ENCODE measurements around the gene CSTF3. TPM values are rescaled to one million over a fixed set of nuclear protein-coding genes. Genes with fewer than 3 reads are reported as not detected.

The CSTF3 gene
- total RNA-seq, 1 experiment from 2014 or later, result 45.6 TPM

- no TSS peak for BruUV-seq (replicated peaks)
- peaks cover 36% of the 10 kb centered on the region for H3K4me1 ChIP-seq
- no peaks in the 10 kb centered on the region for H3K9me3 ChIP-seq
- no peak for DNase-seq
- H3K27me3 ChIP-seq (replicated peaks; ENCODE audit: control insufficient read depth, insufficient read depth, low read length), result no peaks in the 10 kb centered on the region
- H3K36me3 Mint-ChIP-seq (ENCODE audit: insufficient read depth, unreplicated experiment), result peaks cover 39% of the 10 kb centered on the region
- no peak for TF ChIP-seq CTCF (IDR thresholded peaks at IDR 0.05; ENCODE audit: insufficient read depth in 1 of 2, low read depth in 1 of 2, low read length in 1 of 2, severe bottlenecking in 1 of 2, unreplicated experiment in 1 of 2)
- H3K9me3 Mint-ChIP-seq (ENCODE audit: unreplicated experiment), result no peaks in the 10 kb centered on the region
- H3K4me3 Mint-ChIP-seq (ENCODE audit: unreplicated experiment), result no peak overlapping the region
- ChIA-PET CTCF (interaction anchor here (1.1 to 1.7 kb wide), 3 partner anchors 25 to 85 kb away, joined by 4 to 13 read pairs (median 9); partner anchors contain the start of gene TCP11L1), POLR2A (no interaction called here)
- no peak overlapping the region for H3K4me3 ChIP-seq (ENCODE audit: low read depth, low read length)
- no peak overlapping the region for H3K27ac Mint-ChIP-seq (ENCODE audit: unreplicated experiment)
- no peaks in the 10 kb centered on the region for H3K27me3 Mint-ChIP-seq (ENCODE audit: insufficient read depth, unreplicated experiment)
- peaks cover 24% of the 10 kb centered on the region for H3K4me1 Mint-ChIP-seq (ENCODE audit: low read depth, unreplicated experiment)
- peaks cover 14% of the 10 kb centered on the region for H3K36me3 ChIP-seq (ENCODE audit: control insufficient read depth, insufficient read depth, low read length)
- intact Hi-C loops (cut with micrococcal nuclease; ENCODE audit: unreplicated experiment), result loop anchor here (2.0 kb wide), 2 partner anchors 81 to 255 kb away; no protein-coding TSS in a partner anchor
Observed at GRCh38 chr11:33064033-33064825, 97.1 kb downstream of the CSTF3 start.

DNA sequence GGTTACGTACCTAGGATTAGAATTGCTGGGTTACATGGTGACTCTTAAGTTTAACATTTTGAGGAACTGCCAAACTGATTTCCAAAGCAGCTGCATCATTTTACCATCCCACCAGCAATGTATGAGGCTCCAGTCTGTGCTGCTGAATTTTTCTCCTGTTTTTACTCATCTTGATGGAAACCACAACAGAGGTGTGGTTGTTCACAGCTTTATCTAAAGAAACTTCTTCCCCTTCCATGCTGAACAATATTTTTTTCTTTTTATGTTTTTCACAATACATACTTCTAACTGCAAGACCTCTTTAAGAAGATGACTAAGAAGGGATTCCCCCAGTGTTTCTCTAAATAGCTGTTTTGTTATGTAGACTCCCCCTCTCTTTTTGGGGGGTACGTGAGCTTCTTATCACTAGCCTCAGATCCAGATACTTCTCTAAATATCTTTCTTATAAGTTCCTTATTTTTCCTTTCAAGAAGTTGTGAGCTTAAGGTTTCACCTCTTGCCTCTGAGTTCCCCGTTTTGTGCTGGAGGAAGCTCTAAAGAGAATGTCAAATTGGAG, 97.9 kb downstream of the CSTF3 start:
- ChIA-PET POLR2A (no interaction called here), CTCF (interaction anchor here (1.1 kb wide), 1 partner anchor 24 kb away, joined by 4 read pairs; the partner anchor contains the start of gene TCP11L1)
- no peak for DNase-seq
- Histone ChIP-seq H3K9me3 (no peaks in the 10 kb centered on the region), H3K4me3 (ENCODE audit: low read depth, low read length) (no peak overlapping the region), H3K27me3 (replicated peaks; ENCODE audit: control insufficient read depth, insufficient read depth, low read length) (no peaks in the 10 kb centered on the region), H3K36me3 (ENCODE audit: control insufficient read depth, insufficient read depth, low read length) (peaks cover 7% of the 10 kb centered on the region), H3K4me1 (peaks cover 36% of the 10 kb centered on the region)
- H3K4me3 Mint-ChIP-seq (ENCODE audit: unreplicated experiment), result no peak overlapping the region
- peaks cover 41% of the 10 kb centered on the region for H3K36me3 Mint-ChIP-seq (ENCODE audit: insufficient read depth, unreplicated experiment)
- H3K27ac Mint-ChIP-seq (ENCODE audit: unreplicated experiment), result no peak overlapping the region
- BruUV-seq (replicated peaks), result no TSS peak
- TF ChIP-seq CTCF (IDR thresholded peaks at IDR 0.05; ENCODE audit: insufficient read depth in 1 of 2, low read depth in 1 of 2, low read length in 1 of 2, severe bottlenecking in 1 of 2, unreplicated experiment in 1 of 2), result no peak
- no peaks in the 10 kb centered on the region for H3K27me3 Mint-ChIP-seq (ENCODE audit: insufficient read depth, unreplicated experiment)
- intact Hi-C loops (cut with micrococcal nuclease; ENCODE audit: unreplicated experiment), result no loop called here
- no peaks in the 10 kb centered on the region for H3K9me3 Mint-ChIP-seq (ENCODE audit: unreplicated experiment)
- peaks cover 24% of the 10 kb centered on the region for H3K4me1 Mint-ChIP-seq (ENCODE audit: low read depth, unreplicated experiment)

DNA sequence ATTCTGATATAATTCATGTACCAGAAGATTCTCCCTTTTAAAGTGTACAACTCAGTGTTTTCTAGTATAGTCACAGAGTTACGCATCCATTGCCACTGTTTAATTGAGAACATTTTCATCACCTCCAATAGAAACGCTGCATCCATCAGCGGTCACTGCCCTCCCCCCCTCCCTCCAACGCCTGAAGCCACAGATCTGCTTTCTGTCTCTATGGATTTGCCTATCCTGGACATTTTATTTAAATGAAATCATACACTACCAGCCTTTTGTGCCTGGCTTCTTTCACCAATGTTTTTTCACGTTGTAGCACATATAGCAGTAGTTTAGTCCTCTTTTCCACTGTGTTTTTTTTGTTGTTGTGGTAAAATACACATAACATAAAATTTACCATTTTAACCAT, 99.1 kb downstream of the CSTF3 start:
- H3K36me3 Mint-ChIP-seq (ENCODE audit: insufficient read depth, unreplicated experiment), result peaks cover 47% of the 10 kb centered on the region
- intact Hi-C loops (cut with micrococcal nuclease; ENCODE audit: unreplicated experiment), result no loop called here
- DNase-seq, result no peak
- POLR2A ChIA-PET, result interaction anchor here (0.6 to 1.2 kb wide), 3 partner anchors 22 to 46 kb away, joined by 3 to 5 read pairs (median 4); partner anchors contain the start of genes DEPDC7 and TCP11L1
- CTCF ChIA-PET, result interaction anchor here (0.8 to 1.4 kb wide), 2 partner anchors 28 to 36 kb away, joined by 3 to 4 read pairs; no protein-coding TSS in a partner anchor
- Histone ChIP-seq H3K27me3 (replicated peaks; ENCODE audit: control insufficient read depth, insufficient read depth, low read length) (no peaks in the 10 kb centered on the region), H3K4me3 (ENCODE audit: low read depth, low read length) (no peak overlapping the region), H3K9me3 (no peaks in the 10 kb centered on the region), H3K4me1 (peaks cover 39% of the 10 kb centered on the region), H3K36me3 (ENCODE audit: control insufficient read depth, insufficient read depth, low read length) (peaks cover 5% of the 10 kb centered on the region)
- H3K4me1 Mint-ChIP-seq (ENCODE audit: low read depth, unreplicated experiment), result peaks cover 26% of the 10 kb centered on the region
- no TSS peak for BruUV-seq (replicated peaks)
- H3K27me3 Mint-ChIP-seq (ENCODE audit: insufficient read depth, unreplicated experiment), result no peaks in the 10 kb centered on the region
- no peaks in the 10 kb centered on the region for H3K9me3 Mint-ChIP-seq (ENCODE audit: unreplicated experiment)
- no peak for TF ChIP-seq CTCF (IDR thresholded peaks at IDR 0.05; ENCODE audit: insufficient read depth in 1 of 2, low read depth in 1 of 2, low read length in 1 of 2, severe bottlenecking in 1 of 2, unreplicated experiment in 1 of 2)
- H3K4me3 Mint-ChIP-seq (ENCODE audit: unreplicated experiment), result no peak overlapping the region
- H3K27ac Mint-ChIP-seq (ENCODE audit: unreplicated experiment), result peak overlapping the region; percentile 51
